Uterus (tissue), 2 donors: ENCODE measurements around the gene MLXIPL.

Experiments used
- CTCF ChIP-seq, 4 experiments: fragments of 200-600 bp in 2 of 4; fragments of 450-650 bp in 2 of 4; sonication (generic) in 2 of 4; IDR thresholded peaks; one replicate each; pipeline ENCODE4 v1.5.1; 2016 to 2019; ENCODE audit warnings: antibody characterized with exemption in 4 of 4, mild to moderate bottlenecking in 2 of 4, moderate library complexity in 1 of 4
- POLR2A ChIP-seq, 2 donors: fragments of 450-650 bp; IDR thresholded peaks; one replicate each; pipeline ENCODE4 v1.6.1; 2016; ENCODE audit warnings: antibody characterized with exemption in 2 of 2, mild to moderate bottlenecking in 1 of 2, moderate library complexity in 1 of 2

GRCh38 chr7:73646785-73647724 lies 22.7 kb upstream of the MLXIPL start:
- TF ChIP-seq CTCF (IDR thresholded peaks at IDR 0.05), result no peak
- TF ChIP-seq POLR2A (IDR thresholded peaks at IDR 0.05), result no peak
